Epithelial cell of proximal tubule (primary cell): Measurements from ENCODE around the gene AMPH. TPM values are rescaled to one million over a fixed set of nuclear protein-coding genes. Genes with fewer than 3 reads are reported as not detected.

Source experiments
- DNase-seq: peaks from one replicate; pipeline ENCODE4 v3.0.0-alpha.2; 2011; ENCODE audit warnings: low read depth
- H3K4me3 ChIP-seq: 2 replicates; pipeline ENCODE4 v1.5.1; 2011; ENCODE audit warnings: low read depth, mild to moderate bottlenecking, low read length
- CTCF ChIP-seq: conservative IDR thresholded peaks from 2 replicates; pipeline ENCODE4 v1.5.1; 2012; ENCODE audit warnings: low read depth, mild to moderate bottlenecking, low read length
- total RNA-seq: library from RNA; depleted of rRNA; stranded (reverse); fragments of >200 nt; gene quantifications from 2 replicates; pipeline ENCODE4 v1.2.3, GENCODE V29; 2015

AMPH gene
- total RNA-seq, 1 donor from 2014 or later = 0.06 TPM

- DNase-seq = no peak
- no peak overlapping the region for H3K4me3 ChIP-seq
- TF ChIP-seq CTCF = no peak
These were observed 110.4 kb downstream of the AMPH start for GRCh38 chr7:38520741-38521140.

GRCh38 chr7:38518541-38518940 lies 112.6 kb downstream of the AMPH start:
- TF ChIP-seq CTCF = no peak
- H3K4me3 ChIP-seq = no peak overlapping the region
- DNase-seq = no peak

GRCh38 chr7:38512704-38513103 lies 118.5 kb downstream of the AMPH start:
- TF ChIP-seq CTCF = no peak
- no peak for DNase-seq
- H3K4me3 ChIP-seq = no peak overlapping the region

- TF ChIP-seq CTCF = no peak
- DNase-seq = no peak
- no peak overlapping the region for H3K4me3 ChIP-seq
These were observed 118.9 kb downstream of the AMPH start for GRCh38 chr7:38512291-38512690.

GRCh38 chr7:38507384-38507783 lies 123.8 kb downstream of the AMPH start:
- no peak for TF ChIP-seq CTCF
- no peak for DNase-seq
- H3K4me3 ChIP-seq = no peak overlapping the region

GRCh38 chr7:38506756-38507155 lies 124.4 kb downstream of the AMPH start:
- H3K4me3 ChIP-seq = no peak overlapping the region
- TF ChIP-seq CTCF = no peak
- DNase-seq = no peak

GRCh38 chr7:38506004-38506403 lies 125.2 kb downstream of the AMPH start:
- no peak overlapping the region for H3K4me3 ChIP-seq
- TF ChIP-seq CTCF = no peak
- no peak for DNase-seq
